GM12864 (cell line): Measurements from ENCODE around the gene CROT.

ENCODE experiments used
- DNase-seq: peaks from one replicate; pipeline ENCODE4 v3.0.0-alpha.2; 2011; ENCODE audit warnings: low read depth
- H3K4me3 ChIP-seq: 2 replicates; pipeline ENCODE4 v1.5.1; 2011; ENCODE audit warnings: mild to moderate bottlenecking, low read depth, low read length, control low read depth
- TF ChIP-seq, protein P1 (sequence below): IDR thresholded peaks from 2 replicates; pipeline ENCODE4 v1.5.1; 2011; ENCODE audit warnings: low read depth, mild to moderate bottlenecking, moderate library complexity, low read length, control low read depth, inconsistent platforms; ENCODE audit errors: missing control alignments

The CROT gene, protein sequence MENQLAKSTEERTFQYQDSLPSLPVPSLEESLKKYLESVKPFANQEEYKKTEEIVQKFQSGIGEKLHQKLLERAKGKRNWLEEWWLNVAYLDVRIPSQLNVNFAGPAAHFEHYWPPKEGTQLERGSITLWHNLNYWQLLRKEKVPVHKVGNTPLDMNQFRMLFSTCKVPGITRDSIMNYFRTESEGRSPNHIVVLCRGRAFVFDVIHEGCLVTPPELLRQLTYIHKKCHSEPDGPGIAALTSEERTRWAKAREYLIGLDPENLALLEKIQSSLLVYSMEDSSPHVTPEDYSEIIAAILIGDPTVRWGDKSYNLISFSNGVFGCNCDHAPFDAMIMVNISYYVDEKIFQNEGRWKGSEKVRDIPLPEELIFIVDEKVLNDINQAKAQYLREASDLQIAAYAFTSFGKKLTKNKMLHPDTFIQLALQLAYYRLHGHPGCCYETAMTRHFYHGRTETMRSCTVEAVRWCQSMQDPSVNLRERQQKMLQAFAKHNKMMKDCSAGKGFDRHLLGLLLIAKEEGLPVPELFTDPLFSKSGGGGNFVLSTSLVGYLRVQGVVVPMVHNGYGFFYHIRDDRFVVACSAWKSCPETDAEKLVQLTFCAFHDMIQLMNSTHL

DNA sequence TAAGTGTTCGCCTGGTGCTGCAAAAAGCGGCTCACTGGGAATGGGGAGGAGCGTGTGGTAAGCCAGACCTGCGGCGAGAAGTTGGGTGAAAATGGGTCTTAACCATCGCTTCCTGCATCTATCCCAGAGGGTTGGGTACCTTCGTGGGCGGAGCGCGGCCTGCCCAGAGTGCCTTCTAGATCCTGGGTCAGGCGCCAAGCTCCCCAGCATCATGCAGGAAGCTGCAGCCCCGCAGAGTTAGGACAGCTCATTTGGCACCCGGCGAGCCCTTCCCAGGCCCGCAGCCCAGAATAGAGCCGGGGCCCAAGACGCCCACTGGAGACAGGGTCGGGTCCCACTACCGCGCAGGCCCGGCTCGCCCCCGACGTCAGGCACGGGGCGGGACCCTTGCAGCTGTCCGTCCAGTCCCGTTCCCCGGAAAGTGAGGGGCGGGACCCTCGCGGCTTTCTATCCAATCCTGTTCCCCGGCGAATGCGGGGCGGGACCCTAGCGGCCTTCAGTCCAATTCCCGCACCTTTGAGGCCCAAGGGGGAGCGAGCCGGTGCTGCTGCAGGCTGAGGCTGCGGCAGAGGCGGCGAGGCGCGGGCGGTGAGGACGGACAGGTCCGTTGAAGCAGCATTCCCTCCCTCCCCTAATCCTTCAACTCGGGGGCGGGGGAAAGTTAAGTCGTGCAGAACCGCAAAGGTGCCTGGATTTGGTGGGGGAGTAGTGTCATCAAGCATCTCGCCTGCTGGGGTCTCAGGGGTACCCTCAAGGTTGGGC lies at the start of gene CROT:
TSS of gene CROT (plus strand) at position 499 of the 762 bp plus-strand sequence. CDS start 3,405 bp downstream, outside the sequence.
- DNase-seq, result peak; percentile 82
- peak within 1 kb of the TSS; percentile 68 for H3K4me3 ChIP-seq

DNA sequence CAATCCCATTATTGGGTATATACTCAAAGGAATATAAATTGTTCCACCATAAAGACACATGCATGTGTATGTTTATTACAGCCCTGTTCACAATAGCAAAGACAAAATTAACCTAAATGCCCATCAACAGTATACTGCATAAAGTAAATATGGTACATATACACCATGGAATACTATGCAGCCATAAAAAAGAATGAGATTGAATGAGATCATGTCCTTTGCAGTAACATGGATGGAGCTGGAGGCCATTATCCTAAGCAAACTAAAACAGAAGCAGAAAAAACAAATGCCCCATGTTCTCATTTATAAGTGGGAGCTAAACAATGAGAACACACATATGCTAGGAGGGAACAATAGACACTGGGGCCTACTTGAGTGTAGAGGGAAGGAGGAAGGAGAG lies 44.7 kb upstream of the CROT start:
- H3K4me3 ChIP-seq, result no peak overlapping the region
- no peak for DNase-seq
- TF ChIP-seq, protein P1, sequence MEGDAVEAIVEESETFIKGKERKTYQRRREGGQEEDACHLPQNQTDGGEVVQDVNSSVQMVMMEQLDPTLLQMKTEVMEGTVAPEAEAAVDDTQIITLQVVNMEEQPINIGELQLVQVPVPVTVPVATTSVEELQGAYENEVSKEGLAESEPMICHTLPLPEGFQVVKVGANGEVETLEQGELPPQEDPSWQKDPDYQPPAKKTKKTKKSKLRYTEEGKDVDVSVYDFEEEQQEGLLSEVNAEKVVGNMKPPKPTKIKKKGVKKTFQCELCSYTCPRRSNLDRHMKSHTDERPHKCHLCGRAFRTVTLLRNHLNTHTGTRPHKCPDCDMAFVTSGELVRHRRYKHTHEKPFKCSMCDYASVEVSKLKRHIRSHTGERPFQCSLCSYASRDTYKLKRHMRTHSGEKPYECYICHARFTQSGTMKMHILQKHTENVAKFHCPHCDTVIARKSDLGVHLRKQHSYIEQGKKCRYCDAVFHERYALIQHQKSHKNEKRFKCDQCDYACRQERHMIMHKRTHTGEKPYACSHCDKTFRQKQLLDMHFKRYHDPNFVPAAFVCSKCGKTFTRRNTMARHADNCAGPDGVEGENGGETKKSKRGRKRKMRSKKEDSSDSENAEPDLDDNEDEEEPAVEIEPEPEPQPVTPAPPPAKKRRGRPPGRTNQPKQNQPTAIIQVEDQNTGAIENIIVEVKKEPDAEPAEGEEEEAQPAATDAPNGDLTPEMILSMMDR, result no peak

More for the DNA sequence above, at the start of gene CROT:
- TF ChIP-seq, protein P1, result no peak

DNA sequence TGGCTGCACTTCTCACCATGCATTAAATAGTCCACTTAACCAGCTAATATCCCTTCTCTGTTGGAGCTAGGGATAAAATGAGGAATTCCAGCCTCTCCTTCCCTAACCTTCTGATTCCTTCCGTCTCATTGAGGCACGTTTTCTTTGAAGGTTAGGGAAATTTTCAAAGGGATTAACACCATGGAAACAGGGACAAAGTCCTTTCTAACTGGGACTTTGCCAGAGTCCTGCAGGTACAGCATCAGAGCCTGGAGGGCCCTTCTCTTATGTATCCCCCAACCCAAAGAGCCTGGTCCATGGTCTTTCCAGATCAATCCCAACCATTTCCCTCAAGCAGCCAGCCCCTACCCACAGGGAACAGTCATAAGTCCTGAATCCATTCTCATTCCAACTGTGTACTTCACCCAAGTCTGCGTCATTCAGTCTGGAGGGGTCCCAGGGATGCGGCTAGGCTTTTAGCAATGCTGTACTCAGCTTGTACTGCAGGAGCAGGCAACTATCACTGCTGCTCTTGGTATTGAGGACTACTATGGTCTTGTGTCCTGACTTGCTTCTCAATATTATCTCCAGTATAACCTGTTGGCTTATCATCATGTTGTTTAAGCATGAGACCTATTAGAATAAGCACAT lies 34.6 kb upstream of the CROT start:
- no peak for DNase-seq
- no peak overlapping the region for H3K4me3 ChIP-seq
- TF ChIP-seq, protein P1, result no peak

DNA sequence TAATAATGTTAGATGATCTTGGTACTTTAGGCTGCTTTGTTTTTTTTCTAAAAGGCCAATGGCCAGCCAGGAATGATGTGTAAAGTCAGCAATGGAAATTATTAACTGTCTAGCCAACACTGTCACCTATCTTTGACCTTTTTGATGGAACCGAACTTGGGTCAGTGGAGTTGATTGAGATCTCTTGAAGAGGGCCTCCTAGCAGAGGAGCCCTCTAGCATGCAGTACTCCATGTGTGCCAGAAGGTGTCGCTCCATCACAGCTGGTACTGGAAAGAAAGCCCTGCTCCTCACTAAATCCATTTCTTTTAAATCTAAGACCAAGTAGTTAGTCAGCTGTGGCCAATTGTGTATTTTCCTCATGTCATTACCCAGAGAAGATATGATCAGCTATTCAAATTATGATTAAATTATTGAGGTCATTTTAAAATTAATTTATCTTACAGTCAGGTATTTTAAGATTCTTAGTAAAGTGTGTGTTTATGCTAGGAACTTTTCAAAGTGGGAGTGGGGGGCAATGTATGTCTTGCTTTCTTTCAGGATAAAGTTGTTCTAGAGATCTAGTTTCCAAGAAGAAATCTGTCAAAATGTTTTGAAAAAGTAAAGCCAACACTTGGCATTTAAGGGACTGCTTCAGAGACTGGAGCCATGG lies 33.1 kb upstream of the CROT start:
- no peak overlapping the region for H3K4me3 ChIP-seq
- DNase-seq, result peak; percentile 13
- TF ChIP-seq, protein P1, result peak; percentile 99

DNA sequence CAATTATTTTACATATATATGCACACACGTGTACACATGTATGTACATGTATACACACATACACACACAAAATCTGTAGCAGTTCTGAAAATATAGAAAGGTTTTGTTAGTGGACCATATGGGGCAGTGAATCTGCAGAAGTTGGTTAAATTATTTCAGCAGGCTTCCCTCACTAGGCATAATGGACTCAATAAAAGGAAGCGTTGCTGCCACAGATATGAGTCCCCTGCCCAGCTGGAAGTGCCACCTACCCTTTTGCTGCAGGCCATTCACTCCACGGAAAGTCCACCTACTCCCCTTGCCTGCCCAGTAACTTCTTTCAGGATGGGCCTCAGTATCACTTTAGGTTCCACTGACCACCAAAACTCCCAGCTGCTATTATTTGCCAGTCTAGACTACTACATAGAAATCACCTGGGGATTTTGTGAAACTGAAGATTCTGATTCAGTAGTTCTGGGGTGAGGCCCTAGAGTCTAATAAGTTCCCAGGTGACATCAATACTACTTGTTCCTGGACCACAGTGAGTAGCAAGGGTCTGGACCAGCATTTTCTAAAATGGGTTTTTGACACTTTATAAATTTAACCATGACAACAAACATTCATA lies 29.3 kb upstream of the CROT start:
- TF ChIP-seq, protein P1, result no peak
- H3K4me3 ChIP-seq, result no peak overlapping the region
- peak; percentile 7 for DNase-seq

DNA sequence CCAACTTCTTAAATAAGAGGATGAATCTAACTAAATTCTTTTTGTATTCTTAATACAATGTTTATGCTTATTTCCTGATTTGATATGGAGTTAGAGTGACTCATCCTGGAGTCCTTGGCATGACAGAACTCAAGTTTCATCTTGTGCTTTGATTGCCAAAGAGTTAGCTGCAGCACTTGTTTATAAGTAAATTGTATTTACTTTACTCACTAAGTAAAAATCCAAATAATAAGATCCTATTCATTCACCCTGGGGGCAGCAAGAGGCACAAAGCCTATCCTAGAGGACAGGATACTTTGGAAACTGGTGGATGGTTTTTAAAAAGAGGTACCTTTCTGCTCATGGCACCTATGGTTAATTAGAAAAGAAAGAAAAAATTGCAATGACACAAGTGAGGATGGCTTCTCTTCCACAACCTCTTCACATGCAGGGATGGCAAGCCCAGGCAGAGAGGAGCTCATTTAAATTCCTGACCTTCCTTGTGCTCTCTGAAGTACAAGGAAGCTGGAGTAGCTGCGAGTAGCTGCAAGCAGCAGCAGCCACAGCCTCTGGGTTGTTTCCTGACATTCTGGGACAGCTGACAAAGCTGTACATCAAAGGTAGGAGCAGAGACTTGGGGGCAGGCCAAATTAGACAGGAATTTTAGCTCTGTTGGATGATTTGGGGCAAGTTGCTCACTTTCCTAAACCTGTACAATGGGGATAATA lies 28.5 kb upstream of the CROT start:
- TF ChIP-seq, protein P1, result no peak
- H3K4me3 ChIP-seq, result no peak overlapping the region
- DNase-seq, result no peak
